Dedifferentiated amniotic fluid mesenchymal stem cell (primary cell): ENCODE data around the gene WDR31.
A peak's percentile ranks its signal among the peaks of the same experiment; 100 is the strongest.

ENCODE experiments used
- DNase-seq: peaks from one replicate; pipeline ENCODE4 v3.0.0-alpha.2; 2016; ENCODE audit errors: extremely low spot score

The WDR31 gene

GRCh38 chr9:113341712-113342410 lies 1.8 kb upstream of the WDR31 start:
- DNase-seq = no peak

GRCh38 chr9:113337714-113338113 lies 2.4 kb downstream of the WDR31 start:
- DNase-seq = no peak

GRCh38 chr9:113331780-113332179 lies 8.3 kb downstream of the WDR31 start:
- DNase-seq = no peak

GRCh38 chr9:113328045-113328782 lies 11.9 kb downstream of the WDR31 start:
- DNase-seq = no peak

GRCh38 chr9:113326230-113326629 lies 13.8 kb downstream of the WDR31 start:
- DNase-seq = no peak

DNA sequence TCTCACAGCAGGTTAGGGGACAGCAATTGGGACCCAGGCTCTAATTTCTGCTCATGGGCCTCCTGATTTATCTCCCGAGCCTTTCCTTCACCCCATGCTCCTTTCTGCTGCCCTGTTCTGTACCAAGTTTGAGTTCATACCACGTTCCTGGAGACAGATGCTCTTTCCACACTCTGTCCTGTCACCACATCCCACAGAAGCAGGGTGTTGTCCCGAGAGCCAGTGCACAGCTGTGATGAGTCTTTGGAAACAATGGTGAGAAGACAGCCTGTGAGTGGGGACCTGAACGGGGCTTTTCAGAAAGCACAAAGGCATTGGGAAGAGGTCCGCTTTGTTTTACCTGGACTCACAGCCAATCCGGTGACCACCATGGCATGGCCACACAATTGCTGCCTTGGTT lies 17.4 kb downstream of the WDR31 start:
- no peak for DNase-seq

DNA sequence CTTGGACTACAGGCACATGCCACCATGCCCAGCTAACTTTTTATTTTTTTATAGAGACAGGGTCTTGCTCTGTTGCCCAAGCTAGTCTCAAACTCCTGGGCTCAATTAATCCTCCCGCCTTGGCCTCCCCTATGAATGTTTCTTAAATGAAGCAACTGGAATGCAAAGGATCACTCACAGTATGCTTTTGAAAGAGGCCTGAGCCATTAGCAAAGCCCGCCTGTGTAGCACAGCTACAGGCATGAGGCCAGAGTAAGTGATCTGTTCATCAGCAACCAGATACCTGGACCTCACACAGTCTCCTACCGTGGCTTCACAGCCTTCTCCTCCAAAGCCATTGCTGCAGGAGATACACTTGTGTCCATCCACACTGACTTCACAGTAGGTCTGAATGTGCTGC lies 20.0 kb downstream of the WDR31 start:
- no peak for DNase-seq

DNA sequence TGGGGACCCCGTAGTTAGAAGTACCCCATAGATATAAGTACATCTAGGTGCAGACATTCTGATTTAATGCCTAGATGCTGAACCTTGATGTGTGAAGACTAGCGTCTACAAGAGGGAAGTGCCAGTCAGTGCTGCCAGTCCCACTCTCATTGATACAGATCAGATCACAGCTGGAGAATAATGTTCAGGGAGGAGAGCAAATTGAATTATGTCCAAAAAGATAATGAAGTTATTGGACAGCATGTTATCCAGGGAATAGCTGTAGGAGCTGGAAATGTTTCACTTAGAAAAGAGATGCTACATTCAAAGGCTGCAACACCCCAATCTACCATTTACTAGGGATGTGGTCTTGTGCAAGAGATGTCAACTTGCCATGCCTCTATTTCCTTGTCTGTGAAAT lies 21.0 kb downstream of the WDR31 start:
- no peak for DNase-seq

DNA sequence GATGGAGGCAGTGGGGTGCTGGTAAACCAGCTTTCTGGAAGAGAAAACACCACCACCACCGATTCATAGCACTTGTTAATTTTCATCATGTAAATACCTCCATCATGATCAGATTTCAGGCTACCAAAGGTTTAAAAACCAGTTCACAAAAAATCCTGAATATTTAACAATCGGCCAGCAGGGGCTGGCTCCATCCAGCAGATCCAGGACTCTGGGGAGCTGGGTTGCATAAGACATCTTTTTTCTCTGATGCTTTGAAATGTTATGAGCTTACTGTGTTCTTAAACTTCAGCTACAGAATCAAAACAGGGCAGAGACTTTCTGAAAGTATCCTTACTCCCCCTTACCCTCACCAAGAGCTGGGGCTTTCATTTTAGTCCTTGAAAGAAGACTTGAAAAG lies 22.3 kb downstream of the WDR31 start:
- no peak for DNase-seq

DNA sequence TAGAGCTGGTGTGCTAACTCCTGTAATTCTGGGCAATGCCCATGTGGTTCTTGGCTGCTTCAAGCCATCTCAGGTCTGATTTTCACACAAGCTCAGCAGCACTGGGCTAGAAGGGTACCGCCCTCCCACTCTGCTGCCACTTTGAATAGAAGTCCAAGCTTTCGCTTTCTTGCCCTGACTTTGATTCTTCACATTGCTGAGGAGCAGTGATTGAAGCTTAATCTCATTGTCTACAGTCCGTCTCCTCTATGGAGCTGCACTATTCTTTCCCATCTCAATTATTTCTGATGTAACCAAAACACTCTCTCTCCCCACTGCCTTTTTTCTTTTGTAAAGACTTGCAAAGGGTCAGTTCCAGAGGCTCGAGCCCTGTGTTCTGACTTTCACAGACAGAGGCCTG lies 24.0 kb downstream of the WDR31 start:
- no peak for DNase-seq

DNA sequence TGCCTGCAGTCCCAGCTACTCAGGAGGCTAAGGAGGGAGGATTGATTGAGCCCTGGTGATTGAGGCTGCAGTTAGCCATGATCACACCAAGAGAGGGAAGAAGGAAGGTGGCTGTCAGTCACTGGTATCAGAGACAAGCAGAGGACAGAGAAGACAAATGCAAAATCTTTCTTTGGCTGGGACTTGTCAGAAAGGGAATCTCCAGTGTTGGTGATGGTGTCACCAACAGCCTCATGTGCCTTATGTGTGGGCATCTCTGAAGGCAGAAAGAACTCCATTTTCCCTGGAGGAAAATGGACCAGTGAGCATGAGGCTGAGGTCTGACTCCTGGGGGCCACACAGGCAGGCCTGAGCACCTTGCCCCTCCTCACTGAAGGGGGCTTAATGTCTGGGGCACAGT lies 24.8 kb downstream of the WDR31 start:
- no peak for DNase-seq

DNA sequence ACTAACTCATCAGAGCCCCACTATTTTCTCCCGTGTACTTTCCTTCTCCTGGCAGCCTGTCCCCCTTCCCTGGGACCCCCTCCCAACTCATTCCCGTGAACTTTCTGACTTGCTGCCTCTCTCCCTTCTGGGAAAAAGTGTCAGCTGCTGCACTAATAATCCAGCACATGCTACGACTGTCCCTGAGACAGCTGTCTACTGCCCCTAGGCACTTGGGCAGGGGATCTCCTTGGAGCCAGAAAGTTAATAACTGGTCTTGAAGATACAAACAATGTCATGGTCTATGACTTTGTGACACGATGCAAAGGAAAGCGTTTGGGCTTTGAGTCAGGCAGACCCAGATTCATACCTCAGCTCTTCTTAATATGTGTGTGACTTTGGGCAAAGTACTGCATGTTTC lies 26.8 kb downstream of the WDR31 start:
- DNase-seq = no peak

GRCh38 chr9:113311961-113312360 lies 28.1 kb downstream of the WDR31 start:
- DNase-seq = no peak

- no peak for DNase-seq
These were observed 29.5 kb downstream of the WDR31 start for GRCh38 chr9:113310538-113310937.

- DNase-seq = peak; percentile 67
These were observed 30.8 kb downstream of the WDR31 start for GRCh38 chr9:113309204-113309813.

DNA sequence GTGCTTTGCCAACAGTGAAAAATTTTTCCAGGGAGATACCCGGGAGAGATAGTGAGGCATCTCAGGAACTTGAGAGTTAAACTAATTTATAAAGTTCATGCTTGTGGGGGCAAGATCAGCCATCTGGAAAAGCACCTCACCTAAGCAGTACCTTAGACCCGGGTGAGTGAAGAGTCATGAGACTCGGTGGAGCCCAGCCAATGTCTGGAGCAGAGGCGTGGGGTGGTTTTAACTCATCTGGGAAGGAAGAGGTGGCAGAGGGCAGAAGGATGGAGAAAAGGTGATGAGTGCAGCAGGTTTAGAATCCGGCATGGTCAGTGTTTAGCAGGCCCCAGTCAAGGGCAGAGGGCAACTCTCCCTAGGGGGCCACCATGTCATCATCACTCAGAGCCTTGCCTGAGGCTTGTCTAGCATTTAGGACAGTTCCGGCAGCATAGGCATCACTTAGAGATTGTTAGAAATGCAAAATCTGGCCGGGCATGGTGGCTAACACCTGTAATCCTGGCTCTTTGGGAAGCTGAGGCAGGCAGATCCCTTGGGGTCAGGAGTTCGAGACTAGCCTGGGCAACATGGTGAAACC lies 32.6 kb downstream of the WDR31 start:
- DNase-seq = no peak

DNA sequence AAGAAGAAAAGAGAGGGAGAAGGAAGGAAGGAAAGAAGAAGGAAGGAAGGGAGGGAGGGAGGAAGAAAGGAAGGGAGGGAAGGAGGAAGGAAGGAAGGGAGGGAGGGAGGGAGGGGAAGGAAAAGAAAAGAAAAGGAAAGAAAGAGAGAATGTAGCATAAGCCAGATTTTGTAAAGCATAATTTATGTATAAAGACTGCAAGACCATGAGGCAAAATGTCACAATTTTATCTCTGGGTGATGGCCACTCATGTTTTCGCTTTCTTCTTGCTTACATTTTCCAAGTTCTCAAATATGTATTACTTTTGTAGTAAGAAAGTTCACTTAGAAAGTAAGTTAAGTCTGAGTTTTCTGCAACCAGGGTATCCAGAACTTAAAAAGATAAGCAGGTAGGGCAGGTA lies 33.5 kb downstream of the WDR31 start:
- no peak for DNase-seq

GRCh38 chr9:113302792-113303418 lies 37.2 kb downstream of the WDR31 start, which contains the start of gene RNF183:
Gene RNF183, minus strand, starts transcription at chr9:113303376. Its CDS starts 5,192 bp downstream, at chr9:113298184.
- DNase-seq = no peak

GRCh38 chr9:113301548-113301947 lies 38.5 kb downstream of the WDR31 start:
- no peak for DNase-seq

DNA sequence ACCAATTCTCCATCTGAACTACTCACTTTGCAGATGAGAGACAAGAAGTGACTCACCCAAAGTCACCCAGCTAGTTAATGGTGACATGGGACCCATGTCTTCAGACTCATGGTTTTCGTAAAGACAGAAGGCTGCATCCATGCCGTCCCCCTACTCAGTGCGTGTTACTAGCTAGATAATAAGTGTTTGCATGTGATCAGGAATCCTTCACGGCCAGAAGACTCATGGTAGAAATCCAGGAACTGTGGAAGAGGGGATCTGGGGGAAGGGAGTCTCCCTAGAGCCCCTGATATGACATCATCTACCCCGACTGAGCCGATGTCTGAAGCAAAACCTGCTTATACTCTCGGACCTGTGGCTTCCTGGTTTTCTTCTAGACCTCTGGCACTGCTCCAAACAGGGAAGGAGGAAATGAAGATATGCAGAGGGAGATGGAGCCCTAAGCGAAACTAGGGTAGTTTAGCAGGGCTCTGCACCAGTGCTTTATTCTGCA lies 40.2 kb downstream of the WDR31 start:
- DNase-seq = no peak

DNA sequence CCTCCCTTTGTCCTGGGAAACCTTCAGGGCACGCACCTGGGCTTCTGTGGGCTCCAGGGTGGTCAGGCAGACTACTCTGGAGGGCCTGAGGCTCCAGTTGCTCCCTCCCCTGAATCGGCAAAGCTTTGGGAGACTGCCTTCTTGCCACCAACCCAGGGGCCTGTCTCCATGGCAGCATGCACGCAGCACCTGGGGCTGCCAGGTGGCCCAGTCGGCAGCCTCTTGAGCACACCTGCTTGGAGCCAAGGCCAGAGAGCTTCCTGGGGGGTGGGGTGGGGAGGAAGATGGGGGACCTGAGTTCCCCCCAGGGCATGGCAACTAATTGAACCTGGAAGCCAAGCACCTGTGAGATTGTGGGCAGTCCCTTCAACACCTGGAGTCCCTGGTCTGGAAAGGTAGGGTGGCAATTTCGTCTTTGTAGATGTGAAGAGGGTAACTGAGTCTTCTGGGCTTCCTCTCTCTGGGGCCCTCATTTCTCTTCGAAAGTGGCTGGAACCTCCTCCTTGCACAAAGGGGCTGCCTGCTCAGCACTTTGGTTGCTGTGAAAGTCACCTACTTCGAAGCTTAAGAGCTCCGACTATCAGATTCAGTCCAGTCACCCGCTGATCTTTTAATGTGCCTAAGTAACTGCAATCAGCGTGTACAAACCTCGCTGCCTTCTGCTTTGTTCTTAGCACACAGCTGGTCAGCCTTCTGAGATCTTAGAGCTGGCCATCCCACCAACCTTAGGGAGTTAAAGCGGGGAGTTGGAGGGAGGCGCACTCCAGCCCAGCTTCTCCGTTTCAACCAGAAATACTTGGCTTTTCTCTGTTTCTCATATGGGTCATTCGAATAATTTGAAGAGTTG lies 40.9 kb downstream of the WDR31 start:
- DNase-seq = no peak
